Measurements from ENCODE around the gene CGREF1.

DNA sequence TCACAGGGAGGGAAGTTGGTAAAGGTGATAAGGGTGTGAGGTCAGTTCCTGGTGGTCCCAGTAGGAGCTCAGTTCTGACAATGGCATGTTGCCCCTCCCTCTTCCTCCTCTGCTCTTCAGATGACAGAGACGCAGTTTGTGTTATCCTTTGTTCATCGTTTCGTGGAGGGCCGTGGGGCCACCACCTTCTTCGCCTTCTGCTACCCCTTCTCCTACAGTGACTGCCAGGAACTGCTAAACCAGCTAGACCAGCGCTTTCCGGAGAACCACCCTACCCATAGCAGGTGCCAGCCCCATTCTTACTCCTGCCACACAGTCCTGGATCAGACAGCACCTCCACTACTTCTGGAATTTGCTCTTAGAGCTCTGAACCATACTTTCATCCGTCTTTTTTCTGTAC is 65.2 kb downstream of the CGREF1 start:
- TF ChIP-seq, protein P1, sequence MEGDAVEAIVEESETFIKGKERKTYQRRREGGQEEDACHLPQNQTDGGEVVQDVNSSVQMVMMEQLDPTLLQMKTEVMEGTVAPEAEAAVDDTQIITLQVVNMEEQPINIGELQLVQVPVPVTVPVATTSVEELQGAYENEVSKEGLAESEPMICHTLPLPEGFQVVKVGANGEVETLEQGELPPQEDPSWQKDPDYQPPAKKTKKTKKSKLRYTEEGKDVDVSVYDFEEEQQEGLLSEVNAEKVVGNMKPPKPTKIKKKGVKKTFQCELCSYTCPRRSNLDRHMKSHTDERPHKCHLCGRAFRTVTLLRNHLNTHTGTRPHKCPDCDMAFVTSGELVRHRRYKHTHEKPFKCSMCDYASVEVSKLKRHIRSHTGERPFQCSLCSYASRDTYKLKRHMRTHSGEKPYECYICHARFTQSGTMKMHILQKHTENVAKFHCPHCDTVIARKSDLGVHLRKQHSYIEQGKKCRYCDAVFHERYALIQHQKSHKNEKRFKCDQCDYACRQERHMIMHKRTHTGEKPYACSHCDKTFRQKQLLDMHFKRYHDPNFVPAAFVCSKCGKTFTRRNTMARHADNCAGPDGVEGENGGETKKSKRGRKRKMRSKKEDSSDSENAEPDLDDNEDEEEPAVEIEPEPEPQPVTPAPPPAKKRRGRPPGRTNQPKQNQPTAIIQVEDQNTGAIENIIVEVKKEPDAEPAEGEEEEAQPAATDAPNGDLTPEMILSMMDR (IDR thresholded peaks at IDR 0.05 in 2 of 3, conservative IDR thresholded peaks at IDR 0.05 in 1 of 3; ENCODE audit: borderline replicate concordance in 1 of 3, insufficient read depth in 1 of 3, low read depth in 2 of 3, low read length in 2 of 3) = no peak
- TF ChIP-seq SIN3A (IDR thresholded peaks at IDR 0.05; ENCODE audit: low read depth) (no peak), TCF7L2 (IDR thresholded peaks at IDR 0.05; ENCODE audit: borderline replicate concordance, extremely low read depth, insufficient read depth, insufficient read length) (no peak), POLR2A (IDR thresholded peaks at IDR 0.05; ENCODE audit: borderline replicate concordance, extremely low read depth, insufficient read depth, insufficient read length) (no peak), EZH2 (IDR thresholded peaks at IDR 0.05) (no peak), ZFX (IDR thresholded peaks at IDR 0.05) (no peak), YY1 (IDR thresholded peaks at IDR 0.05; ENCODE audit: extremely low read depth, insufficient replicate concordance, low read depth, low read length) (no peak), POLR2AphosphoS5 (IDR thresholded peaks at IDR 0.05; ENCODE audit: low read depth, low read length) (no peak), SP1 (IDR thresholded peaks at IDR 0.05; ENCODE audit: low read depth) (no peak), JUND (IDR thresholded peaks at IDR 0.05) (no peak), RAD21 (IDR thresholded peaks at IDR 0.05; ENCODE audit: low read depth) (no peak), EZH2phosphoT487 (IDR thresholded peaks at IDR 0.05; ENCODE audit: borderline replicate concordance) (no peak), CEBPB (IDR thresholded peaks at IDR 0.05; ENCODE audit: low read depth) (no peak)
- TF ChIP-seq, protein P2, sequence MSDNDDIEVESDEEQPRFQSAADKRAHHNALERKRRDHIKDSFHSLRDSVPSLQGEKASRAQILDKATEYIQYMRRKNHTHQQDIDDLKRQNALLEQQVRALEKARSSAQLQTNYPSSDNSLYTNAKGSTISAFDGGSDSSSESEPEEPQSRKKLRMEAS (IDR thresholded peaks at IDR 0.05) = no peak

Measured in HCT116 (cell line).